Thymus (tissue), 11 donors: ENCODE measurements around the gene GNA12. TPM values are rescaled to one million over a fixed set of nuclear protein-coding genes. Genes with fewer than 3 reads are reported as not detected.
"Not testable (repeated sequence)": the region's sequence is repeated elsewhere in the genome, so short reads cannot be mapped to it uniquely, and the experiment has no call there.

Experiments
- DNase-seq, 9 donors: peaks; one replicate each; pipeline ENCODE4 v3.0.0-alpha.2; 2013; ENCODE audit warnings: low spot score in 9 of 9, low read depth in 6 of 9, missing footprints in 1 of 9
- H3K27ac ChIP-seq, 2 donors: one replicate each; pipeline ENCODE4 v1.5.1; 2013; ENCODE audit warnings: control low read depth in 1 of 2, low read depth in 1 of 2, low read length in 1 of 2, mild to moderate bottlenecking in 1 of 2, moderate library complexity in 1 of 2
- H3K27me3 ChIP-seq, 2 donors: one replicate each; pipeline ENCODE4 v1.5.1; 2013; ENCODE audit warnings: low read length in 1 of 2; ENCODE audit not compliant: control insufficient read depth in 2 of 2, insufficient read depth in 1 of 2
- H3K36me3 ChIP-seq, 2 donors: one replicate each; pipeline ENCODE4 v1.5.1; 2013; ENCODE audit warnings: low read length in 1 of 2, mild to moderate bottlenecking in 1 of 2, moderate library complexity in 1 of 2; ENCODE audit not compliant: control insufficient read depth in 2 of 2, insufficient read depth in 2 of 2
- H3K4me1 ChIP-seq, 2 donors: one replicate each; pipeline ENCODE4 v1.5.1; 2013; ENCODE audit warnings: low read length in 2 of 2; ENCODE audit not compliant: control insufficient read depth in 2 of 2, insufficient read depth in 2 of 2
- H3K4me3 ChIP-seq, 2 donors: one replicate each; pipeline ENCODE4 v1.5.1; 2013; ENCODE audit warnings: low read length in 2 of 2, control low read depth in 1 of 2, mild to moderate bottlenecking in 1 of 2
- H3K9me3 ChIP-seq, 2 donors: one replicate each; pipeline ENCODE4 v1.5.1; 2013; ENCODE audit warnings: low read length in 1 of 2, mild to moderate bottlenecking in 1 of 2; ENCODE audit not compliant: control insufficient read depth in 2 of 2, insufficient read depth in 1 of 2
- WGBS: extraction: QIAGEN DNeasy Blood & Tissue Kit; methylation state at CpG from one replicate; pipeline ENCODE4 v1.1.7; 2013; 5-methylcytosine and 5-hydroxymethylcytosine counted together
- polyA plus RNA-seq: library from polyadenylated mRNA; stranded (reverse); fragments of 200-250 nt; gene quantifications from one replicate; pipeline ENCODE4 v1.2.3, GENCODE V29; 2013
- total RNA-seq: library from RNA; stranded (reverse); fragments of 120-200 nt; gene quantifications from one replicate; pipeline ENCODE4 v1.2.4, GENCODE V29; 2013
- donor health status: healthy.

GNA12 gene
- total and polyA plus RNA-seq, 2 donors: 4.4 to 11.9 TPM

- H3K27ac ChIP-seq: no peak overlapping the region
- peaks cover 4 to 10% of the 10 kb centered on the region in 2 donors for H3K4me1 ChIP-seq
- 98% methylated on average over 3 of the region's 3 CpGs for WGBS
- H3K4me3 ChIP-seq: no peak overlapping the region
- DNase-seq: no peak
- no peaks in the 10 kb centered on the region for H3K27me3 ChIP-seq
- no peaks in the 10 kb centered on the region for H3K9me3 ChIP-seq
- no peaks in the 10 kb centered on the region for H3K36me3 ChIP-seq
Measured at GRCh38 chr7:2753148-2753547, 91.0 kb downstream of the GNA12 start.

- Histone ChIP-seq H3K9me3 (no peaks in the 10 kb centered on the region), H3K4me3 (no peak overlapping the region), H3K4me1 (no peaks in the 10 kb centered on the region), H3K27me3 (no peaks in the 10 kb centered on the region), H3K36me3 (no peaks in the 10 kb centered on the region), H3K27ac (no peak overlapping the region)
- DNase-seq: no peak
- WGBS: 88% methylated on average over 5 of the region's 5 CpGs
Measured at GRCh38 chr7:2751086-2751485, 93.0 kb downstream of the GNA12 start.

- no peak for DNase-seq
- Histone ChIP-seq H3K4me3 (no peak overlapping the region), H3K27ac (no peak overlapping the region), H3K36me3 (no peaks in the 10 kb centered on the region), H3K4me1 (no peaks in the 10 kb centered on the region), H3K27me3 (no peaks in the 10 kb centered on the region), H3K9me3 (no peaks in the 10 kb centered on the region)
- WGBS: 98% methylated on average over 5 of the region's 5 CpGs
Measured at GRCh38 chr7:2750004-2750407, 94.1 kb downstream of the GNA12 start.

GRCh38 chr7:2748684-2749083, 95.4 kb downstream of the GNA12 start:
- H3K27me3 ChIP-seq, H3K27ac ChIP-seq, H3K36me3 ChIP-seq, DNase-seq, H3K4me1 ChIP-seq, H3K9me3 ChIP-seq, H3K4me3 ChIP-seq: not testable (repeated sequence)

GRCh38 chr7:2743523-2744185, 100.5 kb downstream of the GNA12 start:
- not testable (repeated sequence) for H3K27ac ChIP-seq, DNase-seq, H3K4me1 ChIP-seq, H3K9me3 ChIP-seq, H3K27me3 ChIP-seq, H3K4me3 ChIP-seq, H3K36me3 ChIP-seq
- WGBS: 94% methylated on average over 20 of the region's 20 CpGs

- WGBS: 97% methylated on average over 19 of the region's 19 CpGs
- peaks cover 0 to 24% of the 10 kb centered on the region in 2 donors for H3K27me3 ChIP-seq
- no peak overlapping the region for H3K27ac ChIP-seq
- H3K36me3 ChIP-seq: no peaks in the 10 kb centered on the region
- H3K4me1 ChIP-seq: peaks cover 8 to 35% of the 10 kb centered on the region in 2 donors
- DNase-seq: no peak
- H3K4me3 ChIP-seq: no peak overlapping the region
- H3K9me3 ChIP-seq: no peaks in the 10 kb centered on the region
Measured at GRCh38 chr7:2738766-2739549, 105.2 kb downstream of the GNA12 start.

- DNase-seq: peak in 1 of 9 donors; percentile 51
- H3K9me3 ChIP-seq: no peaks in the 10 kb centered on the region
- H3K4me3 ChIP-seq: no peak overlapping the region
- no peaks in the 10 kb centered on the region for H3K36me3 ChIP-seq
- peaks cover 2 to 25% of the 10 kb centered on the region in 2 donors for H3K27me3 ChIP-seq
- WGBS: 32% methylated on average over 18 of the region's 18 CpGs
- peaks cover 8 to 43% of the 10 kb centered on the region in 2 donors for H3K4me1 ChIP-seq
- peak overlapping the region in 1 of 2 donors; percentile 10 for H3K27ac ChIP-seq
Measured at GRCh38 chr7:2737771-2738540, 106.2 kb downstream of the GNA12 start.

GRCh38 chr7:2737005-2737743, 106.9 kb downstream of the GNA12 start:
- not testable (repeated sequence) for H3K4me3 ChIP-seq, H3K36me3 ChIP-seq, H3K27ac ChIP-seq, DNase-seq, H3K9me3 ChIP-seq
- Histone ChIP-seq H3K4me1 (peaks cover 8 to 43% of the 10 kb centered on the region in 2 donors), H3K27me3 (peaks cover 2 to 25% of the 10 kb centered on the region in 2 donors)
- 96% methylated on average over 15 of the region's 15 CpGs for WGBS
